MM.1S (cell line): ENCODE results near the gene WWTR1.
A peak's percentile ranks its signal among the peaks of the same experiment; 100 is the strongest.

Experiments used
- DNase-seq: peaks from one replicate; pipeline ENCODE4 v3.0.0-alpha.2; 2015
- H2AFZ ChIP-seq: fragments of 300-600 bp; sonication (generic); 2 replicates; pipeline ENCODE4 v1.6.0; 2016; ENCODE audit warnings: antibody characterized with exemption, low read length
- H3F3A ChIP-seq: fragments of 300-600 bp; sonication (generic); 2 replicates; pipeline ENCODE4 v1.6.1; 2016; ENCODE audit warnings: mild to moderate bottlenecking, antibody characterized with exemption, low read length, moderate library complexity, mixed read lengths; ENCODE audit not compliant: insufficient read depth
- H3K27ac ChIP-seq: fragments of 300-600 bp; sonication (generic); 2 replicates; pipeline ENCODE4 v1.5.1; 2016; ENCODE audit warnings: mild to moderate bottlenecking, low read length
- H3K27me3 ChIP-seq: fragments of 300-600 bp; sonication (generic); replicated peaks from 2 replicates; pipeline ENCODE4 v1.6.0; 2016; ENCODE audit warnings: low read length; ENCODE audit not compliant: insufficient read depth
- H3K36me3 ChIP-seq: fragments of 300-600 bp; sonication (generic); replicated peaks from 2 replicates; pipeline ENCODE4 v1.6.1; 2016; ENCODE audit warnings: mild to moderate bottlenecking, low read length, mixed read lengths; ENCODE audit not compliant: insufficient read depth
- H3K4me1 ChIP-seq: fragments of 300-600 bp; sonication (generic); 2 replicates; pipeline ENCODE4 v1.6.1; 2016; ENCODE audit warnings: low read length, mixed read lengths
- H3K4me2 ChIP-seq: fragments of 300-600 bp; sonication (generic); 2 replicates; pipeline ENCODE4 v1.6.0; 2016; ENCODE audit warnings: low read depth, low read length
- H3K4me3 ChIP-seq: fragments of 300-600 bp; sonication (generic); 2 replicates; pipeline ENCODE4 v1.5.1; 2016; ENCODE audit warnings: low read length, mixed read lengths
- H3K79me2 ChIP-seq: fragments of 300-600 bp; sonication (generic); 2 replicates; pipeline ENCODE4 v1.6.1; 2016; ENCODE audit warnings: mixed run types, low read length, mixed read lengths
- H3K9ac ChIP-seq: fragments of 300-600 bp; sonication (generic); 2 replicates; pipeline ENCODE4 v1.6.1; 2016; ENCODE audit warnings: low read length, mixed read lengths
- H3K9me2 ChIP-seq: fragments of 300-600 bp; sonication (generic); replicated peaks from 2 replicates; pipeline ENCODE4 v1.6.1; 2016; ENCODE audit warnings: mild to moderate bottlenecking, low read length, mixed read lengths; ENCODE audit not compliant: insufficient read depth
- H3K9me3 ChIP-seq: fragments of 300-600 bp; sonication (generic); replicated peaks from 2 replicates; pipeline ENCODE4 v1.6.1; 2016; ENCODE audit warnings: mild to moderate bottlenecking, low read length, mixed read lengths; ENCODE audit not compliant: insufficient read depth
- H4K20me1 ChIP-seq: fragments of 300-600 bp; sonication (generic); 2 replicates; pipeline ENCODE4 v1.6.1; 2016; ENCODE audit warnings: mild to moderate bottlenecking, low read length, moderate library complexity, mixed read lengths; ENCODE audit not compliant: insufficient read depth
- CTCF ChIP-seq: fragments of 300-600 bp; sonication (generic); IDR thresholded peaks from 2 replicates; pipeline ENCODE4 v1.5.1; 2016; ENCODE audit warnings: antibody characterized with exemption, low read length, mixed read lengths
- EZH2 ChIP-seq: fragments of 300-600 bp; sonication (generic); optimal IDR thresholded peaks from 2 replicates; pipeline ENCODE3; 2017; ENCODE audit warnings: low read depth, mild to moderate bottlenecking, antibody characterized with exemption, low read length, mixed read lengths
- EZH2phosphoT487 ChIP-seq: fragments of 300-600 bp; sonication (generic); IDR thresholded peaks from 2 replicates; pipeline ENCODE4 v1.6.1; 2018; ENCODE audit warnings: antibody characterized with exemption, low read length

The WWTR1 gene

GRCh38 chr3:149650828-149651227, 7.0 kb downstream of the WWTR1 start:
- Histone ChIP-seq H3K9ac (no peak overlapping the region), H3K27ac (no peak overlapping the region), H3K4me1 (peaks cover 24% of the 10 kb centered on the region), H3F3A (no peaks in the 10 kb centered on the region), H3K36me3 (no peaks in the 10 kb centered on the region), H3K4me3 (no peak overlapping the region), H3K9me2 (no peaks in the 10 kb centered on the region), H3K79me2 (no peaks in the 10 kb centered on the region), H2AFZ (no peak overlapping the region), H3K27me3 (no peaks in the 10 kb centered on the region), H4K20me1 (no peaks in the 10 kb centered on the region), H3K4me2 (no peak overlapping the region), H3K9me3 (no peaks in the 10 kb centered on the region)
- TF ChIP-seq EZH2 = no peak
- TF ChIP-seq CTCF = no peak
- TF ChIP-seq EZH2phosphoT487 = no peak
- no peak for DNase-seq

GRCh38 chr3:149648525-149648924, 9.3 kb downstream of the WWTR1 start:
- no peaks in the 10 kb centered on the region for H3K79me2 ChIP-seq
- no peaks in the 10 kb centered on the region for H3K9me2 ChIP-seq
- H3K4me1 ChIP-seq = peaks cover 24% of the 10 kb centered on the region
- H4K20me1 ChIP-seq = no peaks in the 10 kb centered on the region
- H3F3A ChIP-seq = no peaks in the 10 kb centered on the region
- no peak for DNase-seq
- H3K9me3 ChIP-seq = no peaks in the 10 kb centered on the region
- no peak overlapping the region for H3K4me3 ChIP-seq
- no peaks in the 10 kb centered on the region for H3K36me3 ChIP-seq
- no peaks in the 10 kb centered on the region for H3K27me3 ChIP-seq
- H3K9ac ChIP-seq = no peak overlapping the region
- no peak overlapping the region for H3K27ac ChIP-seq
- no peak overlapping the region for H3K4me2 ChIP-seq
- no peak overlapping the region for H2AFZ ChIP-seq
- no peak for TF ChIP-seq EZH2phosphoT487
- TF ChIP-seq CTCF = no peak

GRCh38 chr3:149647812-149648211, 10.0 kb downstream of the WWTR1 start:
- H3K79me2 ChIP-seq = no peaks in the 10 kb centered on the region
- H3K4me1 ChIP-seq = peaks cover 24% of the 10 kb centered on the region
- no peak overlapping the region; the same call in 1 of the 2 replicates for H3K27ac ChIP-seq
- no peak overlapping the region for H3K9ac ChIP-seq
- H3K9me3 ChIP-seq = no peaks in the 10 kb centered on the region
- TF ChIP-seq CTCF (no peak), EZH2phosphoT487 (no peak), EZH2 (no peak)
- H3K4me3 ChIP-seq = no peak overlapping the region
- H3K27me3 ChIP-seq = no peaks in the 10 kb centered on the region
- no peaks in the 10 kb centered on the region for H3K9me2 ChIP-seq
- H2AFZ ChIP-seq = no peak overlapping the region
- DNase-seq = no peak
- H4K20me1 ChIP-seq = no peaks in the 10 kb centered on the region
- H3K36me3 ChIP-seq = no peaks in the 10 kb centered on the region
- H3F3A ChIP-seq = no peaks in the 10 kb centered on the region
- H3K4me2 ChIP-seq = peak overlapping the region; percentile 34; the same call in 1 of the 2 replicates
